HCT116 (cell line): ENCODE results near the gene TMEFF2. TPM values are rescaled to one million over a fixed set of nuclear protein-coding genes. Genes with fewer than 3 reads are reported as not detected.

ENCODE experiments used
- ATAC-seq: fragments of 200-7000 bp; cut with Tn5 transposase; 2 replicates; pipeline ENCODE4 v1.9.1; 2020; ENCODE audit warnings: mild to moderate bottlenecking, moderate library complexity
- BruUV-seq: library from RNA; stranded (reverse); fragments of 400-500 nt; replicated peaks from 2 replicates; lab custom pipeline; 2021; lab: Mats Ljungman, UMichigan
- CTCF ChIA-PET: fragments of 300-600 bp; sonication (Branson Sonifier 250); formaldehyde crosslinking; loops from one replicate; lab custom pipeline; 2021; ENCODE audit warnings: antibody characterized with exemption; lab: Charles Lee
- POLR2A ChIA-PET: fragments of 300-600, 350-600 bp; sonication (Branson Sonifier 250); formaldehyde crosslinking; loops from one replicate; lab custom pipeline; 2021; ENCODE audit warnings: antibody characterized with exemption; lab: Charles Lee
- RAD21 ChIA-PET, 2 experiments: fragments of 300-600 bp; sonication (Branson Sonifier 250); formaldehyde crosslinking; loops; one replicate each; lab custom pipeline; 2023; ENCODE audit warnings: low total read pairs in 2 of 2; ENCODE audit not compliant: uncharacterized antibody in 2 of 2, unreplicated experiment in 2 of 2, low non-redundant PET in 1 of 2; lab: Charles Lee
- DNase-seq: peaks from one replicate; pipeline ENCODE4 v3.0.0-alpha.2; 2010; ENCODE audit warnings: low read depth, low spot score
- H2AFZ ChIP-seq: fragments of 200-600 bp; shearing (Covaris generic), sonication (generic); 2 replicates; pipeline ENCODE4 v1.6.1; 2017; ENCODE audit warnings: low read depth, mixed run types, mixed read lengths, antibody characterized with exemption, low read length; ENCODE audit not compliant: poor library complexity, severe bottlenecking
- H3K27ac ChIP-seq: 2 replicates; pipeline ENCODE4 v1.5.1; 2012; ENCODE audit warnings: low read depth, low read length
- H3K27me3 ChIP-seq: fragments of 200-600 bp; sonication (generic); 2 replicates; pipeline ENCODE4 v1.6.1; 2016; ENCODE audit warnings: mixed run types, low read length, mixed read lengths; ENCODE audit not compliant: insufficient read depth
- H3K36me3 ChIP-seq, 2 experiments: fragments of 200-500 bp in 1 of 2; fragments of 200-600 bp in 1 of 2; sonication (Bioruptor generic) in 1 of 2; sonication (generic) in 1 of 2; 2 replicates each; pipeline versions ENCODE4 v1.5.1 to v1.6.1; 2014 to 2016; ENCODE audit warnings: low read length in 2 of 2, inconsistent platforms in 1 of 2, mixed read lengths in 1 of 2, mixed run types in 1 of 2; ENCODE audit not compliant: insufficient read depth in 2 of 2, control insufficient read depth in 1 of 2
- H3K4me1 ChIP-seq, 2 experiments: fragments of 200-600 bp in 1 of 2; sonication (generic) in 1 of 2; 2 replicates each; pipeline versions ENCODE4 v1.5.1 to v1.6.1; 2012 to 2017; ENCODE audit warnings: low read length in 2 of 2, inconsistent platforms in 1 of 2, mild to moderate bottlenecking in 1 of 2, mixed read lengths in 1 of 2, mixed run types in 1 of 2, moderate library complexity in 1 of 2; ENCODE audit not compliant: insufficient read depth in 2 of 2, control insufficient read depth in 1 of 2
- H3K4me2 ChIP-seq: fragments of 200-600 bp; sonication (generic); 2 replicates; pipeline ENCODE4 v1.6.1; 2017; ENCODE audit warnings: mixed run types, low read length, mixed read lengths
- H3K4me3 ChIP-seq, 2 experiments: fragments of 200-600 bp in 1 of 2; sonication (generic) in 1 of 2; replicated peaks in 1 of 2; 2 replicates each; pipeline ENCODE4 v1.5.1; 2011 to 2016; ENCODE audit warnings: low read length in 2 of 2, control low read depth in 1 of 2, low read depth in 1 of 2, mild to moderate bottlenecking in 1 of 2, mixed read lengths in 1 of 2, mixed run types in 1 of 2
- H3K79me2 ChIP-seq: fragments of 200-600 bp; sonication (generic); 2 replicates; pipeline ENCODE4 v1.6.1; 2017; ENCODE audit warnings: mild to moderate bottlenecking, mixed run types, low read length, moderate library complexity, mixed read lengths; ENCODE audit not compliant: insufficient read depth
- H3K9ac ChIP-seq: fragments of 200-600 bp; sonication (generic); 2 replicates; pipeline ENCODE4 v1.6.1; 2016; ENCODE audit warnings: low read length, mixed read lengths
- H3K9me2 ChIP-seq: fragments of 200-600 bp; sonication (generic), shearing (Covaris generic); 2 replicates; pipeline ENCODE4 v1.6.1; 2017; ENCODE audit warnings: mixed run types, mild to moderate bottlenecking, moderate library complexity; ENCODE audit not compliant: insufficient read depth
- H3K9me3 ChIP-seq, 2 experiments: fragments of 200-500 bp in 1 of 2; fragments of 200-600 bp in 1 of 2; sonication (Bioruptor generic) in 1 of 2; sonication (generic) in 1 of 2; 2 replicates each; pipeline ENCODE4 v1.6.1; 2014 to 2017; ENCODE audit warnings: low read length in 2 of 2, mixed read lengths in 2 of 2, inconsistent platforms in 1 of 2, low read depth in 1 of 2, mild to moderate bottlenecking in 1 of 2, mixed run types in 1 of 2, moderate library complexity in 1 of 2; ENCODE audit not compliant: control insufficient read depth in 1 of 2, insufficient read depth in 1 of 2
- H4K20me1 ChIP-seq: fragments of 200-600 bp; sonication (generic), shearing (Covaris generic); 2 replicates; pipeline ENCODE4 v1.6.1; 2017; ENCODE audit warnings: mixed run types, mild to moderate bottlenecking, moderate library complexity; ENCODE audit not compliant: insufficient read depth
- ATF3 ChIP-seq: IDR thresholded peaks from 2 replicates; pipeline ENCODE4 v1.6.1; 2012
- CBX3 ChIP-seq: IDR thresholded peaks from 2 replicates; pipeline ENCODE4 v1.6.1; 2012; ENCODE audit warnings: low read depth
- CEBPB ChIP-seq: IDR thresholded peaks from 2 replicates; pipeline ENCODE4 v1.6.1; 2012; ENCODE audit warnings: low read depth
- CTCF ChIP-seq, 3 experiments: fragments of 200-600 bp in 1 of 3; sonication (generic) in 1 of 3; IDR thresholded peaks in 2 of 3; conservative IDR thresholded peaks in 1 of 3; 2 replicates each; pipeline ENCODE4 v1.5.1; 2012 to 2017; ENCODE audit warnings: low read depth in 2 of 3, low read length in 2 of 3, antibody characterized with exemption in 1 of 3, borderline replicate concordance in 1 of 3, control low read depth in 1 of 3, mild to moderate bottlenecking in 1 of 3, mixed read lengths in 1 of 3, mixed run types in 1 of 3, moderate library complexity in 1 of 3; ENCODE audit not compliant: insufficient read depth in 1 of 3
- EGR1 ChIP-seq: IDR thresholded peaks from 2 replicates; pipeline ENCODE4 v1.6.1; 2012; ENCODE audit warnings: low read depth
- ELF1 ChIP-seq: IDR thresholded peaks from 2 replicates; pipeline ENCODE4 v1.6.1; 2012; ENCODE audit warnings: low read depth, borderline replicate concordance
- EZH2phosphoT487 ChIP-seq: fragments of 200-600 bp; IDR thresholded peaks from 2 replicates; pipeline ENCODE4 v1.6.1; 2018; ENCODE audit warnings: antibody characterized with exemption, borderline replicate concordance
- FOSL1 ChIP-seq: IDR thresholded peaks from 2 replicates; pipeline ENCODE4 v1.6.1; 2012; ENCODE audit warnings: low read depth
- JUND ChIP-seq: IDR thresholded peaks from 2 replicates; pipeline ENCODE4 v1.6.1; 2012
- MAX ChIP-seq: IDR thresholded peaks from 2 replicates; pipeline ENCODE4 v1.6.1; 2012
- POLR2AphosphoS5 ChIP-seq: IDR thresholded peaks from 2 replicates; pipeline ENCODE4 v1.6.1; 2011; ENCODE audit warnings: mild to moderate bottlenecking, low read depth, low read length, moderate library complexity
- SIN3A ChIP-seq: IDR thresholded peaks from 2 replicates; pipeline ENCODE4 v1.6.1; 2012; ENCODE audit warnings: low read depth
- SP1 ChIP-seq: IDR thresholded peaks from 2 replicates; pipeline ENCODE4 v1.6.1; 2012; ENCODE audit warnings: low read depth
- SRF ChIP-seq: IDR thresholded peaks from 2 replicates; pipeline ENCODE4 v1.6.1; 2012; ENCODE audit warnings: low read depth
- TCF7L2 ChIP-seq: IDR thresholded peaks from 2 replicates; pipeline ENCODE4 v1.7.0; 2011; ENCODE audit warnings: borderline replicate concordance, inconsistent platforms; ENCODE audit not compliant: insufficient read depth, insufficient read length; ENCODE audit errors: extremely low read depth
- YY1 ChIP-seq: IDR thresholded peaks from 2 replicates; pipeline ENCODE4 v1.6.1; 2011; ENCODE audit warnings: low read length, low read depth, moderate library complexity, mild to moderate bottlenecking; ENCODE audit not compliant: insufficient replicate concordance; ENCODE audit errors: extremely low read depth
- ZFX ChIP-seq: fragments of 450-650 bp; IDR thresholded peaks from 2 replicates; pipeline ENCODE4 v1.6.1; 2017
- ZNF274 ChIP-seq: fragments of 200-500 bp; sonication (Bioruptor generic); IDR thresholded peaks from 2 replicates; pipeline ENCODE4 v1.6.1; 2014; ENCODE audit warnings: mild to moderate bottlenecking, low read depth, low read length, inconsistent platforms
- intact Hi-C: fragments of 100-400 bp; cut with micrococcal nuclease; formaldehyde crosslinking; loops from 2 replicates; pipeline ENCODE4 v1.10.0; 2022
- total RNA-seq: library from RNA; stranded (reverse); gene quantifications from one replicate; pipeline ENCODE4 v1.2.1, GENCODE V29; 2021; ENCODE audit not compliant: unreplicated experiment
- TF ChIP-seq, protein P1 (sequence below): IDR thresholded peaks from 2 replicates; pipeline ENCODE4 v1.6.1; 2011; ENCODE audit warnings: mild to moderate bottlenecking, low read length, moderate library complexity; ENCODE audit not compliant: insufficient replicate concordance; ENCODE audit errors: extremely low read depth

Gene TMEFF2
- total RNA-seq, 1 experiment from 2014 or later = not detected

DNA sequence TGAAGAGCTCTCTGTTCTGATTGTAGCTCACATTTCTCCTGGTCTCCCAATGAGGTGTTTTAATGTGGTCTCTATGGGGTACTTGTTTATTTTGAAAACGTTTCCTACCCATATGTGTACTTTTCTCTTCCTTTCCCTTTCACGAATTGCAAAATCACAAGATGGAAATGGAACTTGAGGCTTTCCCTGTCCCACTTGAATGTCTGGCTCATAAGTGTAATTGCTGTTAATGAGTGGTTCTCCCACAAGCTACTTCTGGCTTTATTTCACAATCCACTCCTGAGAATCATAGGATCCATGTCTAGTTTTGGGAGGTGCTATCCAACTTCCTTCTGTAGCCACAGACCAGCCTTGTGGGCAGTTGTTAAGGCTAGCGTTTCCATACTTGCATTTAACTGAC, 266.7 kb downstream of the TMEFF2 start:
- no peak overlapping the region for H3K9ac ChIP-seq
- intact Hi-C loops = no loop called here
- H3K9me3 ChIP-seq = no peaks in the 10 kb centered on the region
- H3K27me3 ChIP-seq = no peaks in the 10 kb centered on the region
- H4K20me1 ChIP-seq = no peaks in the 10 kb centered on the region
- H2AFZ ChIP-seq = peak overlapping the region; percentile 28
- POLR2A ChIA-PET = no interaction called here
- TF ChIP-seq POLR2AphosphoS5 (no peak), ELF1 (no peak), SIN3A (no peak), EGR1 (no peak), SRF (no peak), SP1 (no peak), EZH2phosphoT487 (no peak), JUND (no peak), MAX (no peak), CTCF (IDR thresholded peaks at IDR 0.05 in 2 of 3, conservative IDR thresholded peaks at IDR 0.05 in 1 of 3; ENCODE audit: borderline replicate concordance in 1 of 3, insufficient read depth in 1 of 3, low read depth in 2 of 3, low read length in 2 of 3) (no peak), YY1 (no peak), ZNF274 (no peak), CEBPB (no peak), CBX3 (no peak), ATF3 (no peak), TCF7L2 (no peak), FOSL1 (no peak), ZFX (no peak)
- TF ChIP-seq, protein P1, sequence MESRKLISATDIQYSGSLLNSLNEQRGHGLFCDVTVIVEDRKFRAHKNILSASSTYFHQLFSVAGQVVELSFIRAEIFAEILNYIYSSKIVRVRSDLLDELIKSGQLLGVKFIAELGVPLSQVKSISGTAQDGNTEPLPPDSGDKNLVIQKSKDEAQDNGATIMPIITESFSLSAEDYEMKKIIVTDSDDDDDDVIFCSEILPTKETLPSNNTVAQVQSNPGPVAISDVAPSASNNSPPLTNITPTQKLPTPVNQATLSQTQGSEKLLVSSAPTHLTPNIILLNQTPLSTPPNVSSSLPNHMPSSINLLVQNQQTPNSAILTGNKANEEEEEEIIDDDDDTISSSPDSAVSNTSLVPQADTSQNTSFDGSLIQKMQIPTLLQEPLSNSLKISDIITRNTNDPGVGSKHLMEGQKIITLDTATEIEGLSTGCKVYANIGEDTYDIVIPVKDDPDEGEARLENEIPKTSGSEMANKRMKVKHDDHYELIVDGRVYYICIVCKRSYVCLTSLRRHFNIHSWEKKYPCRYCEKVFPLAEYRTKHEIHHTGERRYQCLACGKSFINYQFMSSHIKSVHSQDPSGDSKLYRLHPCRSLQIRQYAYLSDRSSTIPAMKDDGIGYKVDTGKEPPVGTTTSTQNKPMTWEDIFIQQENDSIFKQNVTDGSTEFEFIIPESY = no peak
- TF ChIP-seq, all 23 proteins: peak for 0
- no peaks in the 10 kb centered on the region for H3K36me3 ChIP-seq
- H3K9me2 ChIP-seq = no peaks in the 10 kb centered on the region
- RAD21 ChIA-PET = no interaction called here
- CTCF ChIA-PET = no interaction called here
- DNase-seq (no peak), ATAC-seq (no peak)
- peak overlapping the region; percentile 20; the same call in 1 of the 2 replicates for H3K27ac ChIP-seq
- H3K4me2 ChIP-seq = no peak overlapping the region
- H3K4me3 ChIP-seq = no peak overlapping the region
- H3K79me2 ChIP-seq = no peaks in the 10 kb centered on the region
- peaks cover 14 to 18% of the 10 kb centered on the region in 2 experiments for H3K4me1 ChIP-seq
- no TSS peak for BruUV-seq
